Activated CD8-positive, alpha-beta memory T cell treated with anti-CD3 and anti-CD28 coated beads, Interleukin-2, amount 50 U/mL, for 1 hour (primary cell): ENCODE measurements around the gene ELOVL6.
"Not testable (repeated sequence)": the region's sequence is repeated elsewhere in the genome, so short reads cannot be mapped to it uniquely, and the experiment has no call there.

Experiments
- DNase-seq: peaks from one replicate; pipeline ENCODE4 v3.0.0-alpha.2; 2020; ENCODE audit errors: extremely low read depth

Gene ELOVL6

DNA sequence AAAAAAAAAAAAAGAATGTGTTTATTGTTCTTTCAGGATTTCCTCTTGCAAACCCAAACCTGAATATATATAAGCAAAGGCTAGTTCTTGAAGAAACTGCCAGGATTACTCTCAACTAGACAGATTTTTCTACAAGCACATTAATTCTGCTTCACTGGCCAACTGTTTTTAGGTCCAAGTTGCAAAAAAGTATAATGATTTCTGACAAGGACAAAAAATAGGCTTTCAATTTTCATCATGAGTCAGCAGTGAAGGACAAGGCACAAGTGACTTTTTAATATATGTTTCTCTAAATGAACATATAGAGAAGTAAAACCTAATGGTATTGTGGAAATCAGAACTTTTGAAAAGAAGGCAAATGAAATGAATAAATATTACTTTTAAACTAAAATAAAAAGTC is 73.7 kb downstream of the ELOVL6 start:
- no peak for DNase-seq

DNA sequence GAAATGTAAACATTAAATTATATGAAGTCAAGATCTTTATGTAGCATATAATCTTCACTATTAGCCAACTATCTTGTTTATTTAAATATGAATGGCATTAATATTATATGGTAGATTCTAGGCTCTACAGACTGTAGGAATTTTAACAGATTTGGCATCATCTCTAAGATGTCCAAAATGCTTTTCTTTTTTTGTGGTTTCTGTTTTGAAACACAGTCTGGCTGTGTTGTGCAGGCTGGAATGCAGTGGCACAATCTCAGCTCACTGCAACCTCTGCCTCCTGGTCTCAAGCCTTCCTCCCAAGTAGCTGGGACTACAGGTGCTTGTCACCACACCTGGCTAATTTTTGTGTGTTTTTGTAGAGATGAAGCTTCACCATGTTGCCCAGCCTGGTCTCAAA is 76.2 kb downstream of the ELOVL6 start:
- DNase-seq, result no peak

DNA sequence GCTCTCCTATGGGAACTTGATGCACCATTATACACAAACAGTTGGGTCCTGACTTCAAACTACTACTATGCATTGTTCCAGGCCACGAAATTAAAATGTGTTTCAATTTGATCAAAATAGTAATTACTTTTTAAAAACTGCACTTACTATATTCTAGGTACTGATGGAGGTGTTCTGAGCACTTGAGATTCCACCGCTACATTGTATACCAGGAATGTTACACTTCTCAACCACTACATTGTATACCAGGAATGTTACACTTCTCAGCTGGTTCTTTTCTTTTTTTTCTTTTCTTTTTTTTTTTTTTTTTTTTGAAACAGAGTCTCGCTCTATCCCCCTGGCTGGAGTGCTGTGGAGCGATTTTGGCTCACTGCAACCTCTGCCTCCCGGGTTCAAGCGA is 77.9 kb downstream of the ELOVL6 start:
- no peak for DNase-seq

DNA sequence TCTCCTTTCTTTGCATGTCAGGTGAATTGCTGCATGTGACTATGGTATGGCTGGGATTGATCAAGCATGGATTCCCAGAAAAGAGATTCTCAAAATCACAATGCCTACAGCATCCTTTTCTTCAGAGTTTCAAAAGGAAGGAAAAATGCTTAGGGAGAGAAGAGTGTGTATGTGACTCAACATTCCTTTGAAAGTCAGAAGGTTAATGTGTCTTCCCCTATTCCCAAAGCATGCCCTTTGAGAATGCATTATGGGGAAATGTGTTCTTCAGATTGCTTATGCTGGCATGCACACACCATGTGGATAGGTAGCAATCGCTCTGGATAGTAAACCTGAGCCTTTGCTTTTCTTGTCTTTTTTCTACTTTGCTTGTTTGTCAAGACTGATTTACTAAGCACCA is 78.5 kb downstream of the ELOVL6 start:
- no peak for DNase-seq

GRCh38 chr4:110119337-110119736 is 79.1 kb downstream of the ELOVL6 start:
- DNase-seq, result no peak

DNA sequence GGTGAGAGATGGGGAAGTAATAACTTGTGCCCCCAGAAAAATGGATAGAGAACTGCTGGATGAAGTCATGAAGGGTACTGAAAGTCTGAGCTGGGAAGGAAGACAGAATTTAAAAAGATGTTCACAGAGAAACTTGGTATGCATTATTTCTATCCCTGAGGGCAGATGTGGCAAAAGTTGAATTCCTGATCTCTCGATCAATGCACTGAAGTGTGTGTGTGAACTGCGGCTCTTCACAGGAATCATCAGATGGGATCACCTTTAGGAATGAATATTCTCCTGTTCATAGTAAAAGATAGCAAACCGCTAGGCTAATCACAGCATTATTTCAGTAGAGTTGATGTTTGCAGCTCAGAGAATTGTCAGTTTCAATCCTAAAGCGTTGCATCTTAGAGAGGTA is 86.4 kb downstream of the ELOVL6 start:
- no peak for DNase-seq

DNA sequence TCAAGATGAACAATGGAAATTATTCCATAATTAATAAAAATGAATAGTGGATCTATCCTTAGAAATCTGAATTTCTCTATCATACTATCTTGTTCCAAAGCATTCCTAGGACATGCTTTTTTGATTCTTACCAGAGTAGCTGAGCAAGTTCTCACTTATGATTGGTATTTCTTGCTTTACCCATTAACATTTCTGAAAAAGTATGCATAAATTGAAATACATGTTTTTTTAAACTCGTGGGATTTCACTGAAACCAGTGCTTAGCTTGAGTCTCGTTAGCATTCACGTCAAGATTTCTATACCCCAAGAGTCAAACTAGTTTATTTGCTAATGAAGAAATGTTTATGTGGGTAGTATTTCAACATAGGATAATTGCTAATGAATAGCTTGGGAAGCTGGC is 89.0 kb downstream of the ELOVL6 start:
- no peak for DNase-seq

- DNase-seq, result no peak
Observed at GRCh38 chr4:110108960-110109359, 89.5 kb downstream of the ELOVL6 start.

DNA sequence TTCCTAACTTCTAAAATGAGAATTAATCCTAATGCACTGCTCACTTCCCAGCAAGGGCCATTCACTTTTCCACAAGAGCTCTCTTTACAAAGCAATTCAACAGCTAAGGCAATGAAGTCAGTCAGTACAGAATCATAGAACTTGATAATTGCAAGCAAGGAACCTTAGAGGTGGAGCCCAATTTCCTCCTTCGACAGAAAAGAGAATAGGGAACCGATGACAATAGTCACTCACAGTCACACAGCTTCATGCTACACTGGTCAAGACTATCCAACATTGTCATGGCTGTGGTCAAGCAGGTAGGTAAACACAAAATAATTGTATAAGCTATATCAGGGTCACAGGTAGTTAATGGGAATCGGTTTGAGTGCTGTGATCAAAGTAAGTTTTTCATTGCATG is 90.0 kb downstream of the ELOVL6 start:
- no peak for DNase-seq

DNA sequence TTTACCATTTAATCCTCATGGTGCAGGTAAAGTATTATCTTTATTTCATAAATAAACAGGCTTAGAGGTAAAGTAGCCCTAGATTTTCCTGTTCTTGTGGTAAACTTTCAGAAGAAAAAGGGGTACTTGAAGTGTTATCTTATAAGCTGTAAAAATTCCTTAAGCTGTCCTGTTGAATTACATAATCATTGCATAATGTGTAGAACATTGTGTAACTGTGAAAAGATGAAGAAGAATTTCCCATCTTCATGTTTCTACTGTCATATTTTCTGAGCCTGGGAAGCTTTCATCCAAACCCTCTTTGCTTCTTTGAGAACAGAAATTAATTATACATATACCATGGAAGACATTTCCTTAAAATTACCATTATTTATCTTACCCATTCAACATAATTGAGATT is 90.5 kb downstream of the ELOVL6 start:
- no peak for DNase-seq

GRCh38 chr4:110106931-110107296 is 91.5 kb downstream of the ELOVL6 start:
- DNase-seq, result no peak

DNA sequence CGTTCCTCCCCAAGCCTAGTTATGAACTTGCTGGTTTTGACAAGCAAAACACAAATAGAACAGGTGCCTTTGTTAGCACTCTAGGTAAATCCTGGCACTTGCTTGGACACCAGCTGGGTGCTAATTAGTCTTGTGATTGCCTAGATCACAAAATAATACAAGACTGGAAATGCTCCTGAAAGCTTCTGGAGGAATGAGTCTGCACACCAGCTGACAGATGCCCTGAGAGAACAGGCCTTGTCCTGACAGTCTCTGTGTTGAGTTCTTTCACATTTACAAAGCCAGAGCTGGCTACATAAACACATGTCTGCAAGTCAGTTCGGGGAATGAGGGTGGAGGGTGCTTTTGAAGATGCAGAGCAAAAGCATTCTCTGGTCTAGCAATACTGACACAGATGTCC is 93.8 kb downstream of the ELOVL6 start:
- DNase-seq, result no peak

DNA sequence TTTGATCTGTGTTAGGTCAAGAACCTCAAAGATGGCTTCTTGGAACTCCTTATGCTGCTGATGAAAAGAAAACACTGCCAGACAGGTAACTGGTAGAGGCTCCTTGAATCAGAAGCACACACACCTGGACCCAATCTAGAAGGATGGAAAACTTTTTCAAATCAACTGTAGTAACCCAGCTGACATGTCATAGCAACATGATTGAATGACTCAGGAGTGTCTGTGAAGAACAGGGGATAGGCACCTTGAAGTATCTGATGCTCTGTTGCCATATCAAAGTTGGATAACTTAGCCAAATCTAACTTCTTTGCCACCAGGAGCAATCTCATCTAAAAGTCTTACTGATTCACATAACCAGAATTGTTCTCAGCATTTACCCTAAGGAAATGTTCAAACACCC is 98.8 kb downstream of the ELOVL6 start:
- DNase-seq, result no peak

DNA sequence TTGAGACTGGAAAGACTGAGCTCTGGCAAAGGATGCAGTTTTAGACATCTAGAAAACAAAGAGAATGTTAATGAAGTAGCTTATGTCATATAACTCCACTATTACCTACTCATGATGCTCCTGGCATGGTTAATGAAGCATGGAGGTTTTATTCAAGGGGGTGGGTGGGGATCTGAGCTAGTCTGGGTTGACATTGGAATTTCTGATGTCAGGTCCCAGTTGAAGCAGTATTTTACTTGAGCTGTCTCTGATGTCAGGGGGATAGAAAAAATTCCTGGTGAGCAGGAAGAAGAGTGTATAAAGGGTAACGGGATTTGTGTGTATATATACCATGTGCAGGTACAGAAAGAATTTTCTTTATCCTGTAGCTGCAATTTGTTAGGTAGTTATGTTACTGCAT is 102.0 kb downstream of the ELOVL6 start:
- DNase-seq, result no peak

GRCh38 chr4:110092646-110093045 is 105.8 kb downstream of the ELOVL6 start:
- DNase-seq, result no peak

- no peak for DNase-seq
Observed at GRCh38 chr4:110091434-110092140, 106.8 kb downstream of the ELOVL6 start.

DNA sequence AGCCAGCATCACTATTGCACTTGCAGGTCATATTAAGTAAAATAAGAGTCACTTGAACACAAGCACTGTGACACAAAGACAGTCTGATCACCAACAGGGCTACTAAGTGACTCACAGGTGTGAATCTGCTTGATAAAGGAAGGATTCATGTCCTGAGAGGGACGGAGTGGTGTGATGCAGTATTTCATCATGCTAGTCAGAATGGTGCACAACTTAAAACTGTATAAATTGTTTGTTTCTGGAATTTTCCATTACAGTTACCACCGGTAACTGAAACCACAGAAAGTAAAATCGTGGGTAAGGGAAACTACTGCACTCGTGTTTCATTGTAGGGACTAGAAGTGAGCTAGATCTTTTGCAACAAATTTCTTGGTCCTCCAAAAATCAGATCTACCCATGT is 109.7 kb downstream of the ELOVL6 start:
- no peak for DNase-seq

GRCh38 chr4:110087070-110087708 is 111.2 kb downstream of the ELOVL6 start:
- no peak for DNase-seq

- no peak for DNase-seq
Observed at GRCh38 chr4:110085131-110085530, 113.3 kb downstream of the ELOVL6 start.

DNA sequence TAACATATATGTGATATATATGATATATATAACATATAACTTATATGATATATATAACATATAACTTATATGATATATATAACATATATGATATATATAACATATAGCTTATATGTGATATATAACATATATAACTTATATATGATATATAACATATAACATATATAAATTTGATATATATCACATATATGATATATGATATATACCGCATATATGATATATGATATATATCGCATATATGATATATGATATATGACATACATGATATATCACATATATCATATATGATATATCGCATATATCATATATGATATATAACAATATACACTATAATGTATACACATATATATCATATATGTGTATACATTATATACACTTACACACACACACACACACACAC is 114.3 kb downstream of the ELOVL6 start:
- no peak for DNase-seq

DNA sequence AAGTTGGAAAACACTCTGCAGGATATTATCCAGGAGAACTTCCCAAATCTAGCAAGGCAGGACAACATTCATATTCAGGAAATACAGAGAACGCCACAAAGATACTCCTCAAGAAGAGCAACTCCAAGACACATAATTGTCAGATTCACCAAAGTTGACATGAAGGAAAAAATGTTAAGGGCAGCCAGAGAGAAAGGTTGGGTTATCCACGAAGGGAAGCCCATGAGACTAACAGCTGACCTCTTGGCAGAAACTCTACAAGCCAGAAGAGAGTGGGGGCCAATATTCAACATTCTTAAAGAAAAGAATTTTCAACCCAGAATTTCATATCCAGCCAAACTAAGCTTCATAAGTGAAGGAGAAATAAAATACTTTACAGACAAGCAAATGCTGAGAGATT is 120.3 kb downstream of the ELOVL6 start:
- not testable (repeated sequence) for DNase-seq

DNA sequence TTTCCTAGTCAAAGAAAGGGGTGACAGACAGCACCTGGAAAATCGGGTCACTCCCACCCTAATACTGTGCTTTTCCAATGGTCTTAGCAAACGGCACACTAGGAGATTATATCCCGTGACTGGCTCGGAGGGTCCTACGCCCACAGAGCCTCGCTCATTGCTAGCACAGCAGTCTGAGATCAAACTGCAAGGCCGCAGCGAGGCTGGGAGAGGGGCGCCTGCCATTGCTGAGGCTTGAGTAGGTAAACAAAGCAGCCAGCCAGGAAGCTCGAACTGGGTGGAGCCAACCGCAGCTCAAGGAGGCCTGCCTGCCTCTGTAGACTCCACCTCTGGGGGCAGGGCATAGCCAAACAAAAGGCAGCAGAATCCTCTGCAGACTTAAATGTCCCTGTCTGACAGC is 121.6 kb downstream of the ELOVL6 start:
- not testable (repeated sequence) for DNase-seq

- DNase-seq, result no peak
Observed at GRCh38 chr4:110075891-110076290, 122.5 kb downstream of the ELOVL6 start.
